ENCODE results near the gene TMEM178B. TPM values are rescaled to one million over a fixed set of nuclear protein-coding genes. Genes with fewer than 3 reads are reported as not detected.

The TMEM178B gene
- total and polyA plus RNA-seq, 10 of the 15 experiments (the other 5 are each of a cell fraction or from before 2014, with no cell fraction given) = 0.01 to 1.1 (median 0.04) TPM; not detected in 2

DNA sequence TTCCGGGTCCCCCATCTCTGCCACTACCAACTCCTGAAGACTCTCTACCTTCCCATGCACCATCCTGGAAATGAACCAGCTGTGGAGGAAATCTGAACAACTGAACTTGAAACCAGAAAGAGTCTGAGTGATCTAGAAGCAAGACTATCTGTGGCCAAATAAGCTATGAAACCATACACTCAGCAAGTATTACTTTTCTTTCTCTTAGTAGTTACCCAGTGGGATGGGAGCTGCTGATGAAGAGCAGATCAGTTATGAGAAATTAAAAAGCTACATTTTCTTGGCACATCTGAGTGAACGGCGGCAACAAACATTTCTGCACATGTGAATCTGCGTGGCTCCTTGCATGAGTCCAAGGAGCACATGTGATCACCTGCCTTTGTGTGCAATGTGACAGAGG, 445.8 kb downstream of the TMEM178B start (continued):
- TF ChIP-seq TCF7 (IDR thresholded peaks at IDR 0.05; ENCODE audit: borderline replicate concordance) = no peak
- TF ChIP-seq CREM (IDR thresholded peaks at IDR 0.05; ENCODE audit: low read depth) = no peak
- TF ChIP-seq, protein P1, sequence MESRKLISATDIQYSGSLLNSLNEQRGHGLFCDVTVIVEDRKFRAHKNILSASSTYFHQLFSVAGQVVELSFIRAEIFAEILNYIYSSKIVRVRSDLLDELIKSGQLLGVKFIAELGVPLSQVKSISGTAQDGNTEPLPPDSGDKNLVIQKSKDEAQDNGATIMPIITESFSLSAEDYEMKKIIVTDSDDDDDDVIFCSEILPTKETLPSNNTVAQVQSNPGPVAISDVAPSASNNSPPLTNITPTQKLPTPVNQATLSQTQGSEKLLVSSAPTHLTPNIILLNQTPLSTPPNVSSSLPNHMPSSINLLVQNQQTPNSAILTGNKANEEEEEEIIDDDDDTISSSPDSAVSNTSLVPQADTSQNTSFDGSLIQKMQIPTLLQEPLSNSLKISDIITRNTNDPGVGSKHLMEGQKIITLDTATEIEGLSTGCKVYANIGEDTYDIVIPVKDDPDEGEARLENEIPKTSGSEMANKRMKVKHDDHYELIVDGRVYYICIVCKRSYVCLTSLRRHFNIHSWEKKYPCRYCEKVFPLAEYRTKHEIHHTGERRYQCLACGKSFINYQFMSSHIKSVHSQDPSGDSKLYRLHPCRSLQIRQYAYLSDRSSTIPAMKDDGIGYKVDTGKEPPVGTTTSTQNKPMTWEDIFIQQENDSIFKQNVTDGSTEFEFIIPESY (IDR thresholded peaks at IDR 0.05) = no peak
- no peak for TF ChIP-seq STAT1 (conservative IDR thresholded peaks at IDR 0.05)
- no peak for TF ChIP-seq FOS (IDR thresholded peaks at IDR 0.05; ENCODE audit: borderline replicate concordance, extremely low read depth, insufficient read length)
- TF ChIP-seq, protein P2, sequence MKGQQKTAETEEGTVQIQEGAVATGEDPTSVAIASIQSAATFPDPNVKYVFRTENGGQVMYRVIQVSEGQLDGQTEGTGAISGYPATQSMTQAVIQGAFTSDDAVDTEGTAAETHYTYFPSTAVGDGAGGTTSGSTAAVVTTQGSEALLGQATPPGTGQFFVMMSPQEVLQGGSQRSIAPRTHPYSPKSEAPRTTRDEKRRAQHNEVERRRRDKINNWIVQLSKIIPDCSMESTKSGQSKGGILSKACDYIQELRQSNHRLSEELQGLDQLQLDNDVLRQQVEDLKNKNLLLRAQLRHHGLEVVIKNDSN (IDR thresholded peaks at IDR 0.05; ENCODE audit: borderline replicate concordance, extremely low read length, insufficient read depth, low read depth, low read length) = no peak

DNA sequence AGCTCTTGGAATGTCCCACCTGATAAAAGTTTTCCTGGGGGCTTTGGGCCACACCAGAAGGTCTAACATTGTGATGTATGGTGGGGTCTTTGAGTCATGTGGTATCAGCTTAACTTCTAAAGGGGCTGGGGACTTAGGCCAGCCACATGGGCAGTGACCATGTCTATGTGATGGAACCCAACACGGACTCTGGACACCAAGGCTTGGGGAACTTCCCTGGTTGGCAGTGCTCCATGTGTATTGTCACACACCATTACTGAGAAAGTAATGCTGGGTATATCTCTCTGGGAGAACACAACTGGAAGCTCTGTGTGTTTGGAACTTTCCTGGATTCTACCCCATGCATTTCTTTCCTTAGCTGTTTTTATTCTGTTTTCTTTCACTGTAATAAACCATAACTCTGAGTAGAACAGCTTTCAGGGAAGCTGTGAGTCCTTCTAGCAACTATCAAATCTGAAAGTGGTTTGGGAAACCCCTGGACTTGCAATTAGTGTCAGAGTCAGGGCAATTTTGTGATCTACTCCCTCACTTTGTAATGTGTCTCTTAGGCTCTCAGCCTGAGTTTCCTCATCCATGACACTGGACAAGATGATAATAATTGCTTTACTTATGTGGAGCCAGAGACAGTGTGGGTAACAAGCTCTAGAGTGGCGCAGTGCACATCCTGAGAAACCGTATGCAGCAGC, 448.9 kb downstream of the TMEM178B start:
- 31% methylated on average over 3 of the region's 3 CpGs for WGBS (ENCODE audit: insufficient coverage, insufficient replicate concordance, low lambda C conversion rate, missing lambda C conversion rate)
- Histone ChIP-seq H3K9ac (ENCODE audit: control insufficient read depth, insufficient read depth, low read length) (no peak overlapping the region), H3K9me3 (replicated peaks; ENCODE audit: control insufficient read depth, insufficient read depth, low read length) (no peaks in the 10 kb centered on the region; the same call in 2 of the 3 replicates), H3K27ac (ENCODE audit: control insufficient read depth, insufficient read depth) (no peak overlapping the region), H3K4me2 (ENCODE audit: control insufficient read depth, insufficient read depth) (no peak overlapping the region), H3K36me3 (ENCODE audit: control insufficient read depth in 2 of 2, insufficient read depth in 2 of 2, low read length in 1 of 2) (no peaks in the 10 kb centered on the region), H3K4me3 (no peak overlapping the region), H2AFZ (ENCODE audit: control insufficient read depth, low read depth, low read length) (no peak overlapping the region), H4K20me1 (ENCODE audit: control insufficient read depth, insufficient read depth) (no peaks in the 10 kb centered on the region), H3K4me1 (ENCODE audit: control insufficient read depth, insufficient read depth, low read length) (no peaks in the 10 kb centered on the region; the same call in 1 of the 2 replicates), H3K79me2 (ENCODE audit: control insufficient read depth, insufficient read depth, low read length) (no peaks in the 10 kb centered on the region), H3K27me3 (replicated peaks in 1 of 2; ENCODE audit: control insufficient read depth in 2 of 2, insufficient read depth in 2 of 2, low read length in 1 of 2) (no peaks in the 10 kb centered on the region; a peak in 1 of 4 replicates)
- intact Hi-C loops (cut with micrococcal nuclease; ENCODE audit: unreplicated experiment) (no loop called here), in situ Hi-C loops (cut with MboI) (no loop called here)
- DNase-seq (ENCODE audit: low read depth, low spot score) (no peak), ATAC-seq (peak; percentile 88), FAIRE-seq (no peak)
- BruUV-seq (replicated peaks) = no TSS peak
- CTCF ChIA-PET = interaction anchor here (1.1 to 1.3 kb wide), 4 partner anchors 11 to 711 kb away, joined by 3 to 4 read pairs (median 3); no protein-coding TSS in a partner anchor
- SMC1A ChIA-PET (ENCODE audit: uncharacterized antibody, unreplicated experiment) = interaction anchor here (0.5 to 0.6 kb wide), 2 partner anchors 98 to 279 kb away, joined by 3 read pairs; no protein-coding TSS in a partner anchor
- RAD21 ChIA-PET (ENCODE audit: unreplicated experiment) = interaction anchor here (0.7 to 0.8 kb wide), 2 partner anchors 11 to 71 kb away, joined by 3 to 4 read pairs; no protein-coding TSS in a partner anchor
- POLR2A ChIA-PET = interaction anchor here (0.6 kb wide), 1 partner anchor 9 kb away, joined by 5 read pairs; no protein-coding TSS in a partner anchor
- TF ChIP-seq SMAD1 (IDR thresholded peaks at IDR 0.05; ENCODE audit: low read depth, partially characterized antibody) (no peak), IRF4 (IDR thresholded peaks at IDR 0.05; ENCODE audit: low read depth, low read length) (no peak), HCFC1 (IDR thresholded peaks at IDR 0.05; ENCODE audit: low read length) (no peak), JUNB (IDR thresholded peaks at IDR 0.05) (no peak)
- TF ChIP-seq, protein P3, sequence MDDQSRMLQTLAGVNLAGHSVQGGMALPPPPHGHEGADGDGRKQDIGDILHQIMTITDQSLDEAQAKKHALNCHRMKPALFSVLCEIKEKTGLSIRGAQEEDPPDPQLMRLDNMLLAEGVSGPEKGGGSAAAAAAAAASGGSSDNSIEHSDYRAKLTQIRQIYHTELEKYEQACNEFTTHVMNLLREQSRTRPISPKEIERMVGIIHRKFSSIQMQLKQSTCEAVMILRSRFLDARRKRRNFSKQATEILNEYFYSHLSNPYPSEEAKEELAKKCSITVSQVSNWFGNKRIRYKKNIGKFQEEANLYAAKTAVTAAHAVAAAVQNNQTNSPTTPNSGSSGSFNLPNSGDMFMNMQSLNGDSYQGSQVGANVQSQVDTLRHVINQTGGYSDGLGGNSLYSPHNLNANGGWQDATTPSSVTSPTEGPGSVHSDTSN (IDR thresholded peaks at IDR 0.05; ENCODE audit: insufficient replicate concordance, low read depth, low read length) = no peak
- TF ChIP-seq, protein P4, sequence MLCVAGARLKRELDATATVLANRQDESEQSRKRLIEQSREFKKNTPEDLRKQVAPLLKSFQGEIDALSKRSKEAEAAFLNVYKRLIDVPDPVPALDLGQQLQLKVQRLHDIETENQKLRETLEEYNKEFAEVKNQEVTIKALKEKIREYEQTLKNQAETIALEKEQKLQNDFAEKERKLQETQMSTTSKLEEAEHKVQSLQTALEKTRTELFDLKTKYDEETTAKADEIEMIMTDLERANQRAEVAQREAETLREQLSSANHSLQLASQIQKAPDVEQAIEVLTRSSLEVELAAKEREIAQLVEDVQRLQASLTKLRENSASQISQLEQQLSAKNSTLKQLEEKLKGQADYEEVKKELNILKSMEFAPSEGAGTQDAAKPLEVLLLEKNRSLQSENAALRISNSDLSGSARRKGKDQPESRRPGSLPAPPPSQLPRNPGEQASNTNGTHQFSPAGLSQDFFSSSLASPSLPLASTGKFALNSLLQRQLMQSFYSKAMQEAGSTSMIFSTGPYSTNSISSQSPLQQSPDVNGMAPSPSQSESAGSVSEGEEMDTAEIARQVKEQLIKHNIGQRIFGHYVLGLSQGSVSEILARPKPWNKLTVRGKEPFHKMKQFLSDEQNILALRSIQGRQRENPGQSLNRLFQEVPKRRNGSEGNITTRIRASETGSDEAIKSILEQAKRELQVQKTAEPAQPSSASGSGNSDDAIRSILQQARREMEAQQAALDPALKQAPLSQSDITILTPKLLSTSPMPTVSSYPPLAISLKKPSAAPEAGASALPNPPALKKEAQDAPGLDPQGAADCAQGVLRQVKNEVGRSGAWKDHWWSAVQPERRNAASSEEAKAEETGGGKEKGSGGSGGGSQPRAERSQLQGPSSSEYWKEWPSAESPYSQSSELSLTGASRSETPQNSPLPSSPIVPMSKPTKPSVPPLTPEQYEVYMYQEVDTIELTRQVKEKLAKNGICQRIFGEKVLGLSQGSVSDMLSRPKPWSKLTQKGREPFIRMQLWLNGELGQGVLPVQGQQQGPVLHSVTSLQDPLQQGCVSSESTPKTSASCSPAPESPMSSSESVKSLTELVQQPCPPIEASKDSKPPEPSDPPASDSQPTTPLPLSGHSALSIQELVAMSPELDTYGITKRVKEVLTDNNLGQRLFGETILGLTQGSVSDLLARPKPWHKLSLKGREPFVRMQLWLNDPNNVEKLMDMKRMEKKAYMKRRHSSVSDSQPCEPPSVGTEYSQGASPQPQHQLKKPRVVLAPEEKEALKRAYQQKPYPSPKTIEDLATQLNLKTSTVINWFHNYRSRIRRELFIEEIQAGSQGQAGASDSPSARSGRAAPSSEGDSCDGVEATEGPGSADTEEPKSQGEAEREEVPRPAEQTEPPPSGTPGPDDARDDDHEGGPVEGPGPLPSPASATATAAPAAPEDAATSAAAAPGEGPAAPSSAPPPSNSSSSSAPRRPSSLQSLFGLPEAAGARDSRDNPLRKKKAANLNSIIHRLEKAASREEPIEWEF (IDR thresholded peaks at IDR 0.05; ENCODE audit: insufficient replicate concordance, low read depth, low read length) = no peak

Data from GM12878 (cell line).